GM19452 (cell line): ENCODE measurements around the gene ADGRL3.
"Not testable (repeated sequence)": the region's sequence is repeated elsewhere in the genome, so short reads cannot be mapped to it uniquely, and the experiment has no call there.

Source experiments
- ATAC-seq: cut with Tn5 transposase; IDR thresholded peaks from one replicate; pipeline ENCODE4 v1.9.1; 2021; ENCODE audit not compliant: unreplicated experiment

Gene ADGRL3

DNA sequence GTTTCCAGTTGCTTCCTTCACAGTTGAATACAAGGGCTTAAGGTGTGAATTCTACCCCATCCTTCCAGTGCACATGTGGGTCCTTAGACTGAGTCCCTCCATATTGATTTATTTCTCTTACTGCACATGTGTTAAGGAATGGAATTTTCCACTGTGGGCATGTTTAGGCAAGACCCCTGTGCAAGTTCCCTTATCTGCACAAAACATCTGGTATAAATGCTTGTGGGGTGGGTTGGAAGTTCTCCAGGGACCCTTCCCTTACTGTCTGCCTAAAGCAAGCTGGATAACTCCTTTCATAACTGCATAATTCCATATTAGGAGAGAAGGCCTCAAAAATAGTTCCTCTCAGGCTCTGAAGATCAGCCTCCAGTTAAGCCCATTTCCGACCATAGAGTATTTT, 570.9 kb downstream of the ADGRL3 start:
- ATAC-seq = no peak

- no peak for ATAC-seq
Measured at GRCh38 chr4:61772126-61772525, 572.0 kb downstream of the ADGRL3 start.

- ATAC-seq = no peak
Measured at GRCh38 chr4:61773655-61774245, 573.6 kb downstream of the ADGRL3 start.

DNA sequence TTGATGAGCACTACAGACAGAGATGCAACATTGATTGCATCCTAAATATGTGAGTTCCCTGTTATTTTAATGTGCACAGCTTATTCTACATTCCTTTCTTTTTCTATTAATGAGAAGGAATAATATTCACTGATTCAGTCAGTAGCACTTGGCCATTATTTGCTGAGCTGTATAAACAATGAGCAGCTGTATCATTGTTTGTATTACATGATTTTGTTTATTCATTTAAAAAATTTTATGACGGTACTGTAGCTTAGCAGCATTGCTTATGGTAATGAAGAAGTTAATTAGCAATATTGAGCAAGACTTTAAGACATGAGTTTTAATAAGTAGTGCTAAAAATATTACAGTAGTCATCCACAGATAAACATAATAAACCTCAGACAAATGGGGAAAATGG, 582.0 kb downstream of the ADGRL3 start:
- ATAC-seq = no peak

DNA sequence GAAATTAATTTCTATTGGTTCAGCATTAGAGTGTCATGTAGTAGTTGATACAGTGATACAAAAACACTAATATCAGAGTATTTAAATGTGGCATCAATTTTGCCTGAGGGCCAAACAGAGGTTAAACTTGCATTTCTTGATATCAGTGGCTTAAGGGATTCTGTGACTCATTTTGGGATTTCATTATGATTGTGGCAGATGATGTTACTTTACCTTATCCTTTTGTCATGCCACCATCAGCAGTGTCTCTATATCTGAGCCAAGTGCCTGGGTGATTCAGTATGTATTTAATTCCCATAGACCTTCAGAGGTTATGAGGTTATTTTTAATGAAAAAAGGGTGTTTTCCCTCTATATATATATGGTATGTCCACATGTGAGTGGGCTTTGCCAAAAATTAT, 582.9 kb downstream of the ADGRL3 start:
- no peak for ATAC-seq

GRCh38 chr4:61785761-61786160, 585.6 kb downstream of the ADGRL3 start:
- no peak for ATAC-seq

DNA sequence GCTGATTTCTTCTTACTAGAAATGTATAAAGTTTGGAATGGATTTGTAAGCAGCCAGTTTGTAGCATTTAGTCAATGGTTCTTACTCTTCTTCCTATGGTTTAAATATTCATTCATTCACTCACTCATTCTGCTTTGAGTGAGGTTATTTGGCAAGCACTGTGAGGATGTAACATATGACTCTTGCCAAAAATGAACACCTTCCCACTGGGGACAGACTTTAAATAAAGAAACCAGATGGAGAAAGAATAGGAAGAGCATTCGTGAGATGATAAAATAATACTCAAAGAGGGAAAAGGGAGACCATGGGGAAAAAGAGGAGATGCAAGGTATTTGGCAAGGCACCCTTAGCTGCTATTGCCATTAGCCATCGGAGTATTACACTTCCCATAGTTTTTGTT, 586.1 kb downstream of the ADGRL3 start:
- ATAC-seq = no peak

- ATAC-seq = no peak
Measured at GRCh38 chr4:61795998-61796397, 595.9 kb downstream of the ADGRL3 start.

DNA sequence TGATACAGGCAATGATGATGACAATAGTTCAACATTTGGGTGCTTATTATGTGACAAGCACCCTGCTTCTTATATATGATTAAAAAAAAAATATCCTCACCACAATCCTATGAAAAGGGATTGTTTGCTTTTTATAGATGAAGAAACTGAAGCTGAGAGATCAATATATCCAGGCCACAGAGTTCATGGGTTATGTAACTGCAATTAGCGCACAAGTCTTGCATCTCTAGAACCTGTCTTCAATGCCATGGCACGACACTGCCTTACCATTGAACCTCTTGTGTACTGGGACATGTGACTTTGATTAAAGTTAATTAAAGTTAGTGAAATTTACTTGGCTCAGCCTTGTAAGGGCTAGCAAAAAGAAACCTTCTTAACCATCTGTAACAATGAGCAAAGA, 599.7 kb downstream of the ADGRL3 start:
- ATAC-seq = no peak

DNA sequence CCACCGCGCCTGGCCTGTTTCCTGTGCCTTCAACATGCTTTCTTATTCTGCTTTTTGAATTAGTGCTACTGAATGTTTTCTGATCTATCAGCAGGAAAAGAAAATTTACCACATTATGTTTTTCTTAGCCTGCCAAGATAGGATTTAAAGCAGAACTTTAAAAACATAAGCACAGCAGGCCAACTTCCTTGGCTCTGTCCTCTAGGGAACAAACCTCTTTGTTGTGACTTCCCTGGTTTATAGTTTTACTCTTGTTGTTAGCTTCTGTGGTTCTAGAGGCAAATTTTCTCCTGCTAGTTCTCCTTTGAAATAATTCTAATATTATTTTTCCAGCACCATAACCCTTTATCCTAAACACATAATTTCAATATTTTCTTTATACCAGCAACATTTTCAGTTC, 605.1 kb downstream of the ADGRL3 start:
- no peak for ATAC-seq

DNA sequence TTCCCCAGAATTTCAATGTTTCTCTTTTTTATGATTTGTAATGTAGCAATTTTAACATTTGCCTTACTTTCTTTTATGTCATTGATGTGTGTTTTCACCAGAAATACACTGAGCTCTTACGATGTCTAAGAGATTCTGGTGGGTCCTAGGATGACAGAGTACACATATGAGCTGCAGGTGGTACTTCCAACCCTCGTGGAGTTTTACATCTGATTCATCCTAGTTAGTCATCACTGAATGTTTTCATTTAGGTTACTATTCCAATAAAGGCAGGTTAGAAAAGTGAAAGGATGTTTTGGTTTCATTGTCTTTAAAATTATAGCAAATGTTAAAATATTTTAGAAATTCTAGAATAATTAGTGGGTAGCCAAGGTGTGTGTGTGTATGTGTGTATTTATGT, 605.9 kb downstream of the ADGRL3 start:
- ATAC-seq = no peak

GRCh38 chr4:61812171-61812570, 612.0 kb downstream of the ADGRL3 start:
- no peak for ATAC-seq

GRCh38 chr4:61817071-61817470, 616.9 kb downstream of the ADGRL3 start:
- ATAC-seq = no peak

DNA sequence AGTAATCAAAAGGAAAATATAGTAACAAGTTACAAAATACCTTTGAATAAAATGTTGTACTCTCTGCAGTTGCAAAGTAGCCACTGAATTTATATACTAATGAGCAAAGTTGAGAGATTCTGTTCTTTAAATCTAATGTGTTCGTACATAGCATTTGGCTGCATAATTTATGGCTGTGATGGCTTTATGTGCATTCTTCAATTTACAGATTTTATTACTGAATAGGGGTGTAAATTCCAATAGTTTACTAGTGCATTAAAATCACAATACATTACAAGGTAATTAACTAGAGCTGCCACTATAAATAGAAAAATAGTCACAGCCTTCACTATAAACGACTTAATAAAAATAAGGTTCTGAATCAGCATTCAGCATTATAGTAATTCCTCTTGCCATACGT, 620.0 kb downstream of the ADGRL3 start:
- no peak for ATAC-seq

DNA sequence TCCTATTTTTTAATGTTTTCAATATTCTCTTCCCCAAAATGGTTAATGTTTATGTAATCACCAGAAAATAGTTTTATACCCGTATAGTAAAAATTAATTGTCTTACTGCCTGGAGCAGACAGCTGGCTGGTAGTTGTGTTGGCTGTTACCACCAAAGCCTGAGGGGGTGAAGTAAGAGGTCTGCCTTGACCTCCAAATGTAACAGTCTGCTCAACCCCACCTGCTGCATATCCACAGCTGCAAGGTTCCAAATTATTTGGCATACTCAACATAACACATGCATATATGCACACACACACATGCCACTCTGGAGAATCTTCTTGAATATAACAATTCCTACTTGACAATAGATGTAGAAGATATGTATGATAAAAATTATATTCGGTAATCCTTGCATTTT, 624.3 kb downstream of the ADGRL3 start:
- no peak for ATAC-seq

- no peak for ATAC-seq
Measured at GRCh38 chr4:61827907-61828391, 627.8 kb downstream of the ADGRL3 start.

- ATAC-seq = no peak
Measured at GRCh38 chr4:61828960-61829359, 628.8 kb downstream of the ADGRL3 start.

GRCh38 chr4:61831987-61832386, 631.9 kb downstream of the ADGRL3 start:
- no peak for ATAC-seq

GRCh38 chr4:61837395-61837794, 637.3 kb downstream of the ADGRL3 start:
- ATAC-seq = no peak

DNA sequence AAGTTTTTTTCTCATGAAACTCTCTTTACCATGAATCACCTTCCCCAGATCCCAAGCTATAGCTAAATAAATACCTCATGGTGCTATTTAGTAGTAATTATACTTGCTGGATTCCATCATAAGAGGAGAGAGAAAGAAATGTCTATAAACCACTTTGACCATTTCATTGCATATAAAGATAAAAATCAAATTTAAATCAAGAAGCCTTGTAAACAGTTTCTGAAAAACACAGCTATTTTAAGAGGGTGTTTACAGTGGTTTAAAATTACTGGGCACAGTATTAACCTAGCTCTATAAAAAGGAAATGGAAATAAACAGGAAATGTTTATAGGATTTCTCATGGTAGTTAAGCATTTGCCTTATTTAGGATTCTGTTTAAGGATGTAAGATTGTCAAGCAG, 637.9 kb downstream of the ADGRL3 start:
- ATAC-seq = no peak

DNA sequence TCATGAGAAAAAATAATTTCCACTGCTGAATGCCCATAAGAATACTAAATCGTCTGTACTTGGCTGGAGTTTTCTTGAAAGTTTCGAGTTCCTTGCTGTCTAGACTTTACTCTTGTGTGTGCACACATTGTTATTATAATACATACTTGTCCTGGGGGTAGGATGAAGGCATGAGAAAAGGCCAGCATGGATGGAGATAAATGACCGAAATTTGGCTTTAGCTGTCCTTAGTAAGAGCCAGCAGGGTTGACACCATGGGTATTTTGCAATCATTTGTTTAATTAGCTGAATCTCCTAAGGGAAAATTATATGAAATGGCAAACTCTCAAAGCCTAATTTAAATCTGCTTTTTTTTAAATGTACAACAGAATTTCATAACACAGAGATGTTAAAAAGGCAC, 641.6 kb downstream of the ADGRL3 start:
- no peak for ATAC-seq

- no peak for ATAC-seq
Measured at GRCh38 chr4:61851126-61851525, 651.0 kb downstream of the ADGRL3 start.

- not testable (repeated sequence) for ATAC-seq
Measured at GRCh38 chr4:61852105-61852504, 652.0 kb downstream of the ADGRL3 start.
